ENCODE data around the gene RPTOR. TPM values are rescaled to one million over a fixed set of nuclear protein-coding genes. Genes with fewer than 3 reads are reported as not detected.

RPTOR gene
- total RNA-seq, 1 experiment from 2014 or later = 66.7 TPM

- BruUV-seq (replicated peaks) = no TSS peak
- intact Hi-C loops (cut with micrococcal nuclease; ENCODE audit: unreplicated experiment) = no loop called here
- H3K27me3 ChIP-seq (replicated peaks; ENCODE audit: control insufficient read depth, insufficient read depth, low read length) = no peaks in the 10 kb centered on the region
- no peak overlapping the region for H3K4me3 Mint-ChIP-seq (ENCODE audit: unreplicated experiment)
- H3K4me3 ChIP-seq (ENCODE audit: low read depth, low read length) = no peak overlapping the region
- H3K27ac Mint-ChIP-seq (ENCODE audit: unreplicated experiment) = no peak overlapping the region
- H3K9me3 ChIP-seq = no peaks in the 10 kb centered on the region
- no peaks in the 10 kb centered on the region for H3K9me3 Mint-ChIP-seq (ENCODE audit: unreplicated experiment)
- H3K36me3 Mint-ChIP-seq (ENCODE audit: insufficient read depth, unreplicated experiment) = no peaks in the 10 kb centered on the region
- no peaks in the 10 kb centered on the region for H3K4me1 Mint-ChIP-seq (ENCODE audit: low read depth, unreplicated experiment)
- ChIA-PET CTCF (no interaction called here), POLR2A (interaction anchor here (0.5 kb wide), 1 partner anchor 475 kb away, joined by 3 read pairs; no protein-coding TSS in a partner anchor)
- no peak for DNase-seq
- no peaks in the 10 kb centered on the region for H3K27me3 Mint-ChIP-seq (ENCODE audit: insufficient read depth, unreplicated experiment)
- no peak for TF ChIP-seq CTCF (IDR thresholded peaks at IDR 0.05; ENCODE audit: insufficient read depth in 1 of 2, low read depth in 1 of 2, low read length in 1 of 2, severe bottlenecking in 1 of 2, unreplicated experiment in 1 of 2)
- H3K4me1 ChIP-seq = no peaks in the 10 kb centered on the region
- H3K36me3 ChIP-seq (ENCODE audit: control insufficient read depth, insufficient read depth, low read length) = peaks cover 4% of the 10 kb centered on the region
These were observed 384.8 kb downstream of the RPTOR start for GRCh38 chr17:80929449-80929848.

GRCh38 chr17:80930335-80931279 is 386.0 kb downstream of the RPTOR start:
- intact Hi-C loops (cut with micrococcal nuclease; ENCODE audit: unreplicated experiment) = no loop called here

More at GRCh38 chr17:80930335-80931279, 386.0 kb downstream of the RPTOR start:
- Mint-ChIP-seq H3K27me3 (ENCODE audit: insufficient read depth, unreplicated experiment) (no peaks in the 10 kb centered on the region), H3K4me3 (ENCODE audit: unreplicated experiment) (no peak overlapping the region), H3K9me3 (ENCODE audit: unreplicated experiment) (no peaks in the 10 kb centered on the region), H3K27ac (ENCODE audit: unreplicated experiment) (peak overlapping the region; percentile 3), H3K36me3 (ENCODE audit: insufficient read depth, unreplicated experiment) (no peaks in the 10 kb centered on the region), H3K4me1 (ENCODE audit: low read depth, unreplicated experiment) (no peaks in the 10 kb centered on the region)
- no peak for DNase-seq
- Histone ChIP-seq H3K36me3 (ENCODE audit: control insufficient read depth, insufficient read depth, low read length) (peaks cover 4% of the 10 kb centered on the region), H3K4me1 (no peaks in the 10 kb centered on the region), H3K9me3 (no peaks in the 10 kb centered on the region), H3K4me3 (ENCODE audit: low read depth, low read length) (no peak overlapping the region), H3K27me3 (replicated peaks; ENCODE audit: control insufficient read depth, insufficient read depth, low read length) (no peaks in the 10 kb centered on the region)
- no peak for TF ChIP-seq CTCF (IDR thresholded peaks at IDR 0.05; ENCODE audit: insufficient read depth in 1 of 2, low read depth in 1 of 2, low read length in 1 of 2, severe bottlenecking in 1 of 2, unreplicated experiment in 1 of 2)
- POLR2A ChIA-PET = no interaction called here
- no TSS peak for BruUV-seq (replicated peaks)
- CTCF ChIA-PET = no interaction called here
